Muscle of leg (tissue), 16 donors: Measurements from ENCODE around the gene CLCN6. TPM values are rescaled to one million over a fixed set of nuclear protein-coding genes. Genes with fewer than 3 reads are reported as not detected.

ENCODE experiments used
- DNase-seq: peaks from one replicate; pipeline ENCODE4 v3.0.0; 2013
- H3K27ac ChIP-seq: one replicate; pipeline ENCODE4 v1.5.1; 2013; ENCODE audit warnings: mild to moderate bottlenecking, low read length, control low read depth
- H3K27me3 ChIP-seq: one replicate; pipeline ENCODE4 v1.6.1; 2013; ENCODE audit warnings: low read length; ENCODE audit not compliant: control insufficient read depth, insufficient read depth
- H3K36me3 ChIP-seq: one replicate; pipeline ENCODE4 v1.6.1; 2013; ENCODE audit warnings: low read length; ENCODE audit not compliant: control insufficient read depth, insufficient read depth
- H3K4me1 ChIP-seq: one replicate; pipeline ENCODE4 v1.6.1; 2013; ENCODE audit warnings: low read length; ENCODE audit not compliant: control insufficient read depth, insufficient read depth
- H3K4me3 ChIP-seq: one replicate; pipeline ENCODE4 v1.5.1; 2013; ENCODE audit warnings: low read length, control low read depth
- H3K9me3 ChIP-seq: replicated peaks from 2 replicates; pipeline ENCODE4 v1.6.1; 2013; ENCODE audit warnings: low read depth, low read length; ENCODE audit not compliant: control insufficient read depth
- WGBS: methylation state at CpG from one replicate; pipeline ENCODE4 v1.1.5; 2013; ENCODE audit warnings: missing lambda C conversion rate; ENCODE audit not compliant: insufficient coverage; 5-methylcytosine and 5-hydroxymethylcytosine counted together
- long read RNA-seq, 11 donors: transcript quantifications; one replicate each; lab custom pipeline, GENCODE V29; 2026
- polyA plus RNA-seq, 8 donors: library from polyadenylated mRNA; unstranded; fragments of 120-200 nt; gene quantifications; one replicate each; pipeline versions ENCODE4 v1.2.1 to v1.2.3, GENCODE V29; 2013; ENCODE audit warnings: inconsistent platforms in 1 of 8, low replicate concordance in 1 of 8; ENCODE audit not compliant: insufficient read length in 8 of 8, insufficient read depth in 1 of 8
- total RNA-seq: library from RNA; stranded (reverse); fragments of 120-200 nt; gene quantifications from one replicate; pipeline ENCODE4 v1.2.4, GENCODE V29; 2013

Gene CLCN6
- total RNA-seq (7.5 TPM), polyA plus RNA-seq (10 to 100 TPM in 7 of 8 donors, 1 to 10 TPM in 1; 8.8 to 16.2 (median 12.0) TPM)
- long read RNA-seq, donor 1: 0 reads
- long read RNA-seq, donor 2: 0 reads
- long read RNA-seq, donor 3, partial matches to known transcripts: 0 of 1 reads
- long read RNA-seq, donor 3, other reads (novel, unspliced or antisense): 0 of 1 reads
- long read RNA-seq, donor 4: 0 reads
- long read RNA-seq, donor 5: 0 reads
- long read RNA-seq, donor 6, full-length matches to known transcripts: 1 of 1 reads
- long read RNA-seq, donor 6, partial matches to known transcripts: 0 of 1 reads
- long read RNA-seq, donor 6, other reads (novel, unspliced or antisense): 0 of 1 reads
- long read RNA-seq, donor 7, full-length matches to known transcripts: 2 of 10 reads
- long read RNA-seq, donor 7, partial matches to known transcripts: 8 of 10 reads
- long read RNA-seq, donor 7, other reads (novel, unspliced or antisense): 0 of 10 reads
- long read RNA-seq, donor 8: 0 reads
- long read RNA-seq, donor 9: 0 reads
- long read RNA-seq, donor 10: 0 reads
- long read RNA-seq, donor 11, full-length matches to known transcripts: 2 of 2 reads
- long read RNA-seq, donor 11, partial matches to known transcripts: 0 of 2 reads
- long read RNA-seq, donor 11, other reads (novel, unspliced or antisense): 0 of 2 reads

DNA sequence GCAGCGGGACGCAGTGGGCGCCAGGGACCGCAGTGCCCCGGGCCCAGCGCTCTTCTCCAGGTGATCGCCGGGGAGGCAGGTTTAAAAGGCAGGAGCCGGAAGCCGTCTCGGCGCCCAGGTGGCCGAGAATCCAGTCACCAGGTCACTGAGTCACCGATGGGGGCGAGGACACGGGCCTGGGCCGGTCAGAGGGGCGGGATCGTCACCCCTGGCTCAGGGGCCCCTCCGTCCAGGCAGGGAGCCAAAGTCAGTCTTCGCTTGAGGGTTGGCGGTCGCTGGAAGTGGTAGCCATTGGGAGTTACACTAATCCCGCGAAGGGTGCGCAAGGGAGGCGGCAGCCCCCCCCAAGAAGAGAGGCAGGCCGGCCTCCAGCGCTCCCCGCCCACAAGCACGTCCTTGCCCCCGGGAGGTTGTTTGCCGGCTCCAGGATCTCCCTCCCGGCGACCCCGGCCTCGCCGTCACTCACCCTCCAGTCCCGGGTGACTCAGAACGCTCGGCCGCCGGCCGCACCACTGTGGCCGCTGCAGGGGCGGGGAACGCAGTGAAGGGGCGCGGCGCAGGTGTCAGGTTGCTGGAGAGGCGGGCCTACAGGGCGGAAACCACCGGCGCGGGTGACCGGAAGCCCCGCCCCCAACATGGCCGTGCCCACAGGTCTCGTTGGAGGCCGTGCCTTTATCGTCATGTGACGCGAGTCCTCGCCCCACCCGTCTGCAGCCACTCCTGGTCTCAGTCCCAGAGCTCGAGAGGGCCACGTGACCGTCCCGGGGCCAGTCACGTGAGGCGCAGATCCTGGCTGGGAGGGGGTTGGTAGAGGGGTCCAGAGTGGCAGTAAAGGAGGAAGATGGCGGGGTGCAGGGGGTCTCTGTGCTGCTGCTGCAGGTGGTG is at the start of gene CLCN6, which contains the start of gene MTHFR:
TSS of gene CLCN6 (plus strand) at position 770 of the 885 bp plus-strand sequence. CDS start at position 842, 72 bp downstream.
TSS of gene MTHFR (minus strand) at position 543 of the 885 bp plus-strand sequence. CDS start 2,848 bp downstream, outside the sequence.
- Histone ChIP-seq H3K9me3 (no peaks in the 10 kb centered on the region), H3K4me3 (peak within 1 kb of the TSS; percentile 96), H3K27ac (peak within 1 kb of the TSS; percentile 98), H3K36me3 (peaks cover 25% of the 10 kb centered on the region), H3K27me3 (no peaks in the 10 kb centered on the region), H3K4me1 (peaks cover 47% of the 10 kb centered on the region)
- DNase-seq: peak; percentile 99
- under 1% methylated on average over 72 of the region's 72 CpGs for WGBS

DNA sequence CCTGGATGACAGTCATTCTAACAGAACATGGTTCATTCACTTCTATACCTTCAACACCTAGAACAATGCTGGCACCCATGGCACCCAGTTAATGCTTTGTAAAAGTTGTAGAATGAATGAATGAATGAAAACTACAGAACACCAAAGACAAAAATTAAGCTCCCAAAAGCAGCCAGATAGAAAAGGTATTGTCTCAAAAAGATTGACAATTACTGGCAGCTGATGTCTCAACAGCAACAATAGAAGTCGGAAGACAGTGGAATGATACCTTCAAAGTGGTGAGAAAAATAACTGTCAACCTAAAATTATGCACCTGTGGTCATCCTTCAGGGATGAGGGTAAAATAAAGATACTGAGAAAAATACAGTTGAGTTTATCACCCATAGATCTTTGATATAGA is 48.9 kb upstream of the CLCN6 start:
- Histone ChIP-seq H3K4me3 (no peak overlapping the region), H3K4me1 (peaks cover 2% of the 10 kb centered on the region), H3K36me3 (no peaks in the 10 kb centered on the region), H3K9me3 (no peaks in the 10 kb centered on the region), H3K27me3 (peaks cover 8% of the 10 kb centered on the region), H3K27ac (no peak overlapping the region)
- no CpG with 5 or more reads among the region's 1 CpG for WGBS
- no peak for DNase-seq

- peaks cover 10% of the 10 kb centered on the region for H3K27me3 ChIP-seq
- H3K4me3 ChIP-seq: no peak overlapping the region
- no peaks in the 10 kb centered on the region for H3K9me3 ChIP-seq
- no peaks in the 10 kb centered on the region for H3K36me3 ChIP-seq
- no peak for DNase-seq
- no CpG with 5 or more reads among the region's 4 CpGs for WGBS
- H3K4me1 ChIP-seq: peaks cover 5% of the 10 kb centered on the region
- H3K27ac ChIP-seq: no peak overlapping the region
These were observed 46.2 kb upstream of the CLCN6 start for GRCh38 chr1:11759791-11760190.

- Histone ChIP-seq H3K27ac (no peak overlapping the region), H3K36me3 (no peaks in the 10 kb centered on the region), H3K9me3 (no peaks in the 10 kb centered on the region), H3K4me1 (peaks cover 5% of the 10 kb centered on the region), H3K4me3 (no peak overlapping the region), H3K27me3 (peaks cover 10% of the 10 kb centered on the region)
- 69% methylated on average over 6 of the region's 6 CpGs for WGBS
- no peak for DNase-seq
These were observed 44.7 kb upstream of the CLCN6 start for GRCh38 chr1:11761285-11761684.

DNA sequence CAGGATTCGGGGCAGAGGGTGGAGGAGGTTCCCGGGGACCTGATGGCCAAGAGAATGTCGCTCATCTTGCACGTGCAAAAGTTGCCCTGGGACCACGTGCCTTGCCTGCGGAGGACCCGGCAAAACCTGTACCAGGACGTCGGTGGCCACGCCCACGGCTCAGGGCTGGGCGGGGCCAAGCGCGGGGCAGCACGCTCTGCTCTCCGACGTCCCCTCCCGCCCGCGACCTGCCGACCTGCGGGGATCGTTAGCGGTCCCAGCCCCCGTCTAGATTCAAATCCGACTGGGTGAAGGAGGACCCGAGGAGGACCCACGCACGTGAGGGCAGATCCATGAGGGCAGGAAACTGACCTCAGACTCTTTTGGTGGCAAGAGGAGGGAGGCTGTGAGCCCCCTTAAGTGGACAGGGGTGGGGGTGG is 44.0 kb upstream of the CLCN6 start, which contains the start of gene C1orf167:
TSS of gene C1orf167 (plus strand) at position 206 of the 419 bp plus-strand sequence. CDS start 2,208 bp downstream, outside the sequence.
- H3K4me1 ChIP-seq: peaks cover 5% of the 10 kb centered on the region
- H3K27ac ChIP-seq: no peak within 1 kb of the TSS
- DNase-seq: no peak
- H3K4me3 ChIP-seq: no peak within 1 kb of the TSS
- H3K27me3 ChIP-seq: peaks cover 10% of the 10 kb centered on the region
- H3K36me3 ChIP-seq: no peaks in the 10 kb centered on the region
- no peaks in the 10 kb centered on the region for H3K9me3 ChIP-seq
- WGBS: 3% methylated on average over 29 of the region's 29 CpGs

DNA sequence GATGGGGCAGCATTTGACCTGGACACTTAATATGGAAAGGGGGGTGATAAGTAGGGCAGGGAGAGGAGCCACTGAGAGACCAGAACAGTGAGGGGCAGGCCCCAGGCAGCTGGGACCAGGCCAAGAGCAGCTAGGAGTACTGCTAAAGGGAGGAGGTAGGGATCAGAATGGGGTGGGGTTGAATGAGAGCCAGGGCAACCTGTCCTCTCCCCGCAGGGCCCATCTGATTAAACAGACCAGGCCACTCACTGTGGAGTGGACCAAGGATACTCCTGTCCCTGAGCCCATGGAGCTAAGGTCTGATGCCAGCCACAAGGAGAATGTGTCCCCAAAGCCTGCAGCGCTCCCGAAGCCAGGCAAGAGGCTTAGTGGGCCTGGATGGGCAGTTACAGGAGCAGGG is 41.9 kb upstream of the CLCN6 start:
- Histone ChIP-seq H3K4me3 (no peak overlapping the region), H3K27ac (no peak overlapping the region), H3K4me1 (peaks cover 17% of the 10 kb centered on the region), H3K27me3 (peaks cover 10% of the 10 kb centered on the region), H3K36me3 (no peaks in the 10 kb centered on the region), H3K9me3 (no peaks in the 10 kb centered on the region)
- 44% methylated on average over 3 of the region's 3 CpGs for WGBS
- DNase-seq: no peak

DNA sequence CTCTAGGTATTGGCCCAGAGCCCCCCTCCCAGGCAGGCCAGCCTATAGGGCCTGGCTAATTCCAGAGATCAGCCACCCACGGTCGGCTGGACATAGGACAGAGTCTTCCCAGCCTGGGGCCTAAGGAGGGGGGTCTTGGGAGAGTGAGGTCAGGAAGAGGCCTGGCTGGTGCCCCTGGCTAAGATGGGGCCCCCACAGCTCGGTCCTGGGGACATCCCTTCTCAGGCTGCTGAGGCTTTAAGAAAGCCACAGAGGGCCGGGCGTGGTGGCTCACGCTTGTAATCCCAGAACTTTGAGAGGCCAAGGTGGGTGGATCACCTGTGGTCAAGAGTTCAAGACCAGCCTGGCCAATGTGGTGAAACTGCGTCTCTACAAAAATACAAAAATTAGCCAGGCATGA is 41.5 kb upstream of the CLCN6 start:
- WGBS: 46% methylated on average over 7 of the region's 7 CpGs
- Histone ChIP-seq H3K36me3 (no peaks in the 10 kb centered on the region), H3K4me1 (peaks cover 17% of the 10 kb centered on the region), H3K9me3 (no peaks in the 10 kb centered on the region), H3K27ac (no peak overlapping the region), H3K27me3 (peaks cover 10% of the 10 kb centered on the region), H3K4me3 (no peak overlapping the region)
- DNase-seq: no peak

- Histone ChIP-seq H3K36me3 (no peaks in the 10 kb centered on the region), H3K27me3 (peaks cover 10% of the 10 kb centered on the region)
- WGBS: 78% methylated on average over 11 of the region's 19 CpGs
These were observed 40.1 kb upstream of the CLCN6 start for GRCh38 chr1:11765661-11766428.

DNA sequence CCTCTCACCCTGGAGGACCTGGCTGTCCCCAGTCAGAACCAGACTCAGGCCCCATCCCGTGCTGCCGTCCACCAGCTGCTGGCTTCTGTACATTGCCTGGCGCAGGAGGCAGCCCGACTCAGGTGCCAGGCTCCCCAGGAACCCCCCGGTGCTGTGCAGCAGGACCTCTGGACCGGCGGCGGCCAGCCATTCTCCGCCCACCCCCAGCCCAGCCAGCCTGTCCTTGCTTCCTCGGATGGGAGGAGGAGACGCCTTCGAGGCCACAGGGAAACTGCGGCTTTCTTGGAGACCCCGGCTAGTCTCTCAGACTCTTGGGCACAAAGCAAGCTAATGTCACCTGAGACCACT is 39.6 kb upstream of the CLCN6 start:
- Histone ChIP-seq H3K36me3 (no peaks in the 10 kb centered on the region), H3K4me3 (no peak overlapping the region), H3K4me1 (peaks cover 17% of the 10 kb centered on the region), H3K27ac (no peak overlapping the region), H3K27me3 (peaks cover 8% of the 10 kb centered on the region), H3K9me3 (no peaks in the 10 kb centered on the region)
- WGBS: 47% methylated on average over 10 of the region's 14 CpGs
- no peak for DNase-seq

More at GRCh38 chr1:11765661-11766428, 40.1 kb upstream of the CLCN6 start:
- Histone ChIP-seq H3K27ac (no peak overlapping the region), H3K9me3 (no peaks in the 10 kb centered on the region), H3K4me1 (peaks cover 17% of the 10 kb centered on the region), H3K4me3 (no peak overlapping the region)
- no peak for DNase-seq
